ENCODE data around the gene LRBA. TPM values are rescaled to one million over a fixed set of nuclear protein-coding genes. Genes with fewer than 3 reads are reported as not detected.

Gene LRBA
- total and polyA plus RNA-seq, 5 donors from 2014 or later = 23.0 to 95.3 (median 25.4) TPM

DNA sequence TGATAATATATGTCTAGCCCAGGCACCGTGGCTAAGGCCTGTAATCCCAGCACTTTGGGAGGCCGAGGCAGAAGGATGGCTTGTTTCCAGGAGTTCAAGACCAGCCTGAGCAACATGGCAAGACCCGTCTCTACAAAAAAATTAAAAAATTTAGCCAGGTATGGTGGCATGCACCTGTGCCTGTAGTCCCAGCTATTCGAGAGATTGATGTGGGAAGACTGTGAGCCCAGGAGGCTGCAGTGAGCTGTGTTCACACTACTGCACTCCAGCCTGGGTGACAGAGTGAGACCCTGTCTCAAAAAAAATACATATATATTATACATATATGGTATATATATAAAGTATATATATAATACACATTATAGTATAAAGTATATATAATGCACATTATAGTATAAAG, 595.1 kb downstream of the LRBA start:
- no peaks in the 10 kb centered on the region for H3K4me1 ChIP-seq (ENCODE audit: control insufficient read depth, insufficient read depth, low read length, poor library complexity, severe bottlenecking)
- no peak overlapping the region for H3K4me3 Mint-ChIP-seq
- no peaks in the 10 kb centered on the region for H3K9me3 ChIP-seq (ENCODE audit: control insufficient read depth in 2 of 2, low read length in 2 of 2)
- ATAC-seq (ENCODE audit: low read depth in 2 of 2) (no peak), DNase-seq (no peak)
- H3K36me3 Mint-ChIP-seq = peaks cover 27% of the 10 kb centered on the region
- H3K27me3 Mint-ChIP-seq = no peaks in the 10 kb centered on the region
- peaks cover 0 to 2% (median 0%) of the 10 kb centered on the region in 4 donors for H3K4me1 Mint-ChIP-seq
- peaks cover 3% of the 10 kb centered on the region for H3K36me3 ChIP-seq (ENCODE audit: control insufficient read depth, insufficient read depth, low read length)
- no peak overlapping the region for H3K4me3 ChIP-seq (ENCODE audit: low read depth, low read length)
- H3K27me3 ChIP-seq (ENCODE audit: control insufficient read depth, insufficient read depth, low read length) = no peaks in the 10 kb centered on the region
- no peak overlapping the region for H3K27ac Mint-ChIP-seq
- no peaks in the 10 kb centered on the region for H3K9me3 Mint-ChIP-seq
- no peak overlapping the region for H3K27ac ChIP-seq (ENCODE audit: insufficient read depth, low read length, poor library complexity, severe bottlenecking)

DNA sequence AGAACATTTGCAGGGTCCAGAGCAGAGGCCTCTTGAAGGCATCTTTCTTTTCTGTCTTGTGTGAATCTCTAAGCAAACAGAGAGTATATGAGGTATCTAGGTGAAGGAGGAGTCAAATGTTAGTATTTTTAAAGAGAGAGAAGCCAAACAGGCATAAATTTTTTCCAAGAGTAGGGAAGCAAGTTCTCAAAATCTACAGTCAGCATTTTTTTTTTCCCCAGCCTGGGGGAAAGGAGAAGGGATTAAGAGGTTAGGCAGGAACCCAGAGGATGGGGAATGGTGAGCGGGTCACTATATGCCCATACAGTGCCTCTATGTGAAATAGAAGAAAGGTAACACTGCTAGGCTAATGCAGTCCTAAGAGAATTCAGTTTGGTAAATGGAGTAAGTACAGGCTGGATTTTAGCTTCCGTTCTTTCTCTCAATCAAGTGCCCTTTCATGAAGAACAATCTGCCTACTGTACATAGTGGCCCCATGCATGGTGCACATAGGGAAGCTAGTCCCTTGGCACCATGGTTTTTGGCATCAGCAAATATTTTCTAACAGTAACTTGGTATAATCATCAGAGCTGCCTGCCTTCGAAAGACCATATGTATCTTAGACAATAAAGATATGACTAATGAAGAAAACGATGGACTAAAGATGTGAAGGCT, 596.2 kb downstream of the LRBA start:
- Mint-ChIP-seq H3K27ac (no peak overlapping the region), H3K9me3 (no peaks in the 10 kb centered on the region), H3K4me3 (no peak overlapping the region), H3K36me3 (peaks cover 32% of the 10 kb centered on the region), H3K4me1 (peaks cover 0 to 2% (median 0%) of the 10 kb centered on the region in 4 donors), H3K27me3 (no peaks in the 10 kb centered on the region)
- no peaks in the 10 kb centered on the region for H3K9me3 ChIP-seq (ENCODE audit: control insufficient read depth in 2 of 2, low read length in 2 of 2)
- no peak overlapping the region for H3K27ac ChIP-seq (ENCODE audit: insufficient read depth, low read length, poor library complexity, severe bottlenecking)
- peaks cover 5% of the 10 kb centered on the region for H3K36me3 ChIP-seq (ENCODE audit: control insufficient read depth, insufficient read depth, low read length)
- no peak for DNase-seq
- H3K27me3 ChIP-seq (ENCODE audit: control insufficient read depth, insufficient read depth, low read length) = no peaks in the 10 kb centered on the region
- no peak overlapping the region for H3K4me3 ChIP-seq (ENCODE audit: low read depth, low read length)
- ATAC-seq (ENCODE audit: low read depth in 2 of 2) = no peak
- H3K4me1 ChIP-seq (ENCODE audit: control insufficient read depth, insufficient read depth, low read length, poor library complexity, severe bottlenecking) = no peaks in the 10 kb centered on the region

DNA sequence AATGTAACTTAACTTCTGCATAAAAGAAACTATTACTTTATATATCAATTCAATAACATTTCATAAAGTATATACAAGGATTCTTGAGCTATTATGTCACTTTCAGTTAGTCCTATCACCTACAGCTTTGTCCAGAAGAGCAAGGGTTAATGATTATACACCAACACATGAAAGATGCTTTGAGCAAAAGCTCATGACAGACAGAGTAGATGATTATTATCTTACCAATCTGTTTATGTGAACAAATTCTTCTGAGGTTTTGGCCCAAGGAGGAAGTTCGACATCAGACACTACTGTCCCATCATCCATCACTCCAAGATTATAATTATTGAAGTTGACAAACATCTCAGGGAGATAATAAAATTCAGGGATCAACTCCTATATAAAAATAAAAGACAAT, 599.9 kb downstream of the LRBA start:
- no peak overlapping the region for H3K27ac Mint-ChIP-seq

DNA sequence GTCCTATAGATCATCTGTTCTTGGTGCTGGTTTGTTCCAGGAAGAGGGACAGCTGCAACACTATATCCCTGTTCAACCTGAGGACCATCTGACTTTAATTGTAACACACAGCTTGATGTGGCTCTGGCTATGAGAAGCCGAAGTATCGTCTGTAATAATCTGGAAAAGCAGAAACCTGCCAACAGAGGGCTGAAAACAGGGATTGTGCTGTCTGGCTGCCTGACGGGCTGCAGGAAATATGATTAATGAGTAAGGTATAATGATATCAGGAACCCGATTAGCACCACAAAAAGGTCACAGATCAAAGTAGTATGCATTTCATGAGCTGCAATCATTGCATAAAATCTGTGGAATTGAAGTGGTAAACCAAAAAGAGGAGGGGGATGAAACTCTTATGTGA, 603.6 kb downstream of the LRBA start:
- Histone ChIP-seq H3K4me3 (ENCODE audit: low read depth, low read length) (no peak overlapping the region), H3K27me3 (ENCODE audit: control insufficient read depth, insufficient read depth, low read length) (no peaks in the 10 kb centered on the region), H3K4me1 (ENCODE audit: control insufficient read depth, insufficient read depth, low read length, poor library complexity, severe bottlenecking) (no peaks in the 10 kb centered on the region), H3K36me3 (ENCODE audit: control insufficient read depth, insufficient read depth, low read length) (peaks cover 5% of the 10 kb centered on the region), H3K27ac (ENCODE audit: insufficient read depth, low read length, poor library complexity, severe bottlenecking) (no peak overlapping the region), H3K9me3 (ENCODE audit: control insufficient read depth in 2 of 2, low read length in 2 of 2) (no peaks in the 10 kb centered on the region)
- Mint-ChIP-seq H3K27me3 (no peaks in the 10 kb centered on the region), H3K4me1 (peaks cover 0 to 2% (median 0%) of the 10 kb centered on the region in 4 donors), H3K27ac (no peak overlapping the region), H3K9me3 (no peaks in the 10 kb centered on the region), H3K4me3 (no peak overlapping the region), H3K36me3 (peaks cover 36% of the 10 kb centered on the region)
- no peak for DNase-seq
- no peak for ATAC-seq (ENCODE audit: low read depth in 2 of 2)

More for the DNA sequence above, 599.9 kb downstream of the LRBA start:
- Histone ChIP-seq H3K27me3 (ENCODE audit: control insufficient read depth, insufficient read depth, low read length) (no peaks in the 10 kb centered on the region), H3K9me3 (ENCODE audit: control insufficient read depth in 2 of 2, low read length in 2 of 2) (no peaks in the 10 kb centered on the region), H3K4me1 (ENCODE audit: control insufficient read depth, insufficient read depth, low read length, poor library complexity, severe bottlenecking) (no peaks in the 10 kb centered on the region), H3K27ac (ENCODE audit: insufficient read depth, low read length, poor library complexity, severe bottlenecking) (no peak overlapping the region), H3K4me3 (ENCODE audit: low read depth, low read length) (no peak overlapping the region), H3K36me3 (ENCODE audit: control insufficient read depth, insufficient read depth, low read length) (peaks cover 5% of the 10 kb centered on the region)
- H3K36me3 Mint-ChIP-seq = peaks cover 33% of the 10 kb centered on the region
- ATAC-seq (ENCODE audit: low read depth in 2 of 2) = no peak
- no peaks in the 10 kb centered on the region for H3K27me3 Mint-ChIP-seq
- no peaks in the 10 kb centered on the region for H3K9me3 Mint-ChIP-seq
- H3K4me3 Mint-ChIP-seq = no peak overlapping the region
- H3K4me1 Mint-ChIP-seq = peaks cover 0 to 2% (median 0%) of the 10 kb centered on the region in 4 donors
- DNase-seq = no peak

DNA sequence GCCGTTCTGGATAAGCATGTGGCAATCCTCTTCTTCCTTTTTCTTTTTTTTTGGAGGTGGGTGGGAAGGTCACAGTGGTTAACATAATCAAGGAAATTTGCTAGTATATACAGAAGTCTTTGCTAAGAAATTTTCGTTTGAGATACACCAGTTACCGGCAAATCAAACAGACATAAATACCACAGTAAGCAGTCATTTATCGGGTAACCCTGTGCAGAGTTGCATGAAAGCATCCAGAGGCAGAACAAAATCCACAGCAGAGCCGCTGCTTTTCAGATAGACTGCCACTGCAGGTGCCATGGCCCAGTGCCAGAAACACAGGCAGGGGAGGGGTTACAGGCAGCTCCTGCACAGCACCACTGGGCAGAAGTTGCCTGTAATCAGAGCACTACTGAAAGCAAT, 612.2 kb downstream of the LRBA start:
- H3K9me3 ChIP-seq (ENCODE audit: control insufficient read depth in 2 of 2, low read length in 2 of 2) = no peaks in the 10 kb centered on the region
- Mint-ChIP-seq H3K9me3 (no peaks in the 10 kb centered on the region), H3K36me3 (peaks cover 28% of the 10 kb centered on the region), H3K27me3 (no peaks in the 10 kb centered on the region), H3K4me3 (no peak overlapping the region), H3K4me1 (peaks cover 0 to 3% (median 1%) of the 10 kb centered on the region in 4 donors), H3K27ac (no peak overlapping the region)
- no peak overlapping the region for H3K27ac ChIP-seq (ENCODE audit: insufficient read depth, low read length, poor library complexity, severe bottlenecking)
- H3K4me1 ChIP-seq (ENCODE audit: control insufficient read depth, insufficient read depth, low read length, poor library complexity, severe bottlenecking) = no peaks in the 10 kb centered on the region
- H3K36me3 ChIP-seq (ENCODE audit: control insufficient read depth, insufficient read depth, low read length) = peaks cover 2% of the 10 kb centered on the region
- H3K27me3 ChIP-seq (ENCODE audit: control insufficient read depth, insufficient read depth, low read length) = no peaks in the 10 kb centered on the region
- no peak overlapping the region for H3K4me3 ChIP-seq (ENCODE audit: low read depth, low read length)
- no peak for DNase-seq
- no peak for ATAC-seq (ENCODE audit: low read depth in 2 of 2)

DNA sequence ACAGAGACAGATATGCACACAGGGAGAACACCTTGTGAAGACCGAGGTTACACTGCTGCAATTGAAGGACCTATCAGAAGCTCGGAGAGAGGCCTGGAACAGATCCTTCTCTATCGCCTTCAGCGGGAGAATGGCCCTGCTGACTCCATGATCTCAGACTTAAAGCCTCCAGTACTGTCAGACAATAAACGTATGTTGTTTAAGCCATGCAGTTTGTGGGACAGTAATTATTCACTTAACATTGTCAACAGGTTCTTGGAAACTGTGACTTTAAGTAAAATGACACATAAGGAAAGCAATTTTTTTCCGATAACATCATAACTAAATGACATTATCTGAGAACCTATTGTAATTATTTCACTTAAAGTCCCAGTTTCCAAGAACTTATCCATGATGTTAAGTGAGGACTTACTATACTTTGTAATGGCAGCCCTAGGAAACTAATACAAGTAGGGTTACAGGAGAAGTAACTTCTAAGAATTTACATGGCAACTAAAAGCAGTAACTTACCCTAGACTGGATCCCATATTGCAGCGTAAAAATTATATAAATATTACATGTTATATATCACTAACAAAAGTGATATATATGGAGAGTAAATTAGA, 613.9 kb downstream of the LRBA start:
- Histone ChIP-seq H3K27me3 (ENCODE audit: control insufficient read depth, insufficient read depth, low read length) (no peaks in the 10 kb centered on the region), H3K27ac (ENCODE audit: insufficient read depth, low read length, poor library complexity, severe bottlenecking) (no peak overlapping the region), H3K4me1 (ENCODE audit: control insufficient read depth, insufficient read depth, low read length, poor library complexity, severe bottlenecking) (no peaks in the 10 kb centered on the region), H3K36me3 (ENCODE audit: control insufficient read depth, insufficient read depth, low read length) (peaks cover 2% of the 10 kb centered on the region), H3K4me3 (ENCODE audit: low read depth, low read length) (no peak overlapping the region), H3K9me3 (ENCODE audit: control insufficient read depth in 2 of 2, low read length in 2 of 2) (no peaks in the 10 kb centered on the region)
- Mint-ChIP-seq H3K36me3 (peaks cover 23% of the 10 kb centered on the region), H3K27me3 (no peaks in the 10 kb centered on the region), H3K27ac (no peak overlapping the region), H3K4me1 (peaks cover 0 to 3% (median 1%) of the 10 kb centered on the region in 4 donors), H3K9me3 (no peaks in the 10 kb centered on the region), H3K4me3 (no peak overlapping the region)
- DNase-seq = no peak
- ATAC-seq (ENCODE audit: low read depth in 2 of 2) = no peak

DNA sequence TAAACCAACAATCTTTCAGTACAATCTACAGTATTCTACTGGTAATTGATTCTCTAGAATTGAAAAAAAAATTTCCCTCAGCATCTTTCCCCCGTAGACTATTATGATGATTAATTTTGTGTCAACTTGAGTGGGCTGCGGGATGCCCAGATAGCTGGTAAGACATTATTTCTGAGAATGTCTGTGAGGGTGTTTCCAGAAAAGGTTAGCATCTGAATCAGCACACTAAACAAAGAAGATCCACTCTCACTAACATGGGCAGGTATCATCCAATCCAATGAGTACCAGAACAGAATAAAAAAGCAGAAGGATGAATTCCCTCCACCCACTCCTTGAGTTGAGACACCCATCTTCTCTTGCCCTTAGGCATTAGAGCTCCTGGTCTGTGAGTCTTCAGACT, 619.2 kb downstream of the LRBA start:
- H3K9me3 ChIP-seq (ENCODE audit: control insufficient read depth in 2 of 2, low read length in 2 of 2) = peaks cover 0 to 5% of the 10 kb centered on the region in 2 experiments
- H3K4me3 ChIP-seq (ENCODE audit: low read depth, low read length) = no peak overlapping the region
- no peak overlapping the region for H3K27ac Mint-ChIP-seq
- H3K4me1 ChIP-seq (ENCODE audit: control insufficient read depth, insufficient read depth, low read length, poor library complexity, severe bottlenecking) = no peaks in the 10 kb centered on the region
- H3K9me3 Mint-ChIP-seq = peaks cover 0 to 6% (median 1%) of the 10 kb centered on the region in 7 donors
- H3K4me1 Mint-ChIP-seq = peaks cover 0 to 3% (median under 1%) of the 10 kb centered on the region in 4 donors
- H3K27me3 ChIP-seq (ENCODE audit: control insufficient read depth, insufficient read depth, low read length) = no peaks in the 10 kb centered on the region
- H3K36me3 ChIP-seq (ENCODE audit: control insufficient read depth, insufficient read depth, low read length) = peaks cover 6% of the 10 kb centered on the region
- H3K27ac ChIP-seq (ENCODE audit: insufficient read depth, low read length, poor library complexity, severe bottlenecking) = no peak overlapping the region
- H3K27me3 Mint-ChIP-seq = no peaks in the 10 kb centered on the region
- ATAC-seq (ENCODE audit: low read depth in 2 of 2) = no peak
- H3K4me3 Mint-ChIP-seq = no peak overlapping the region
- no peak for DNase-seq
- H3K36me3 Mint-ChIP-seq = peaks cover 31% of the 10 kb centered on the region

DNA sequence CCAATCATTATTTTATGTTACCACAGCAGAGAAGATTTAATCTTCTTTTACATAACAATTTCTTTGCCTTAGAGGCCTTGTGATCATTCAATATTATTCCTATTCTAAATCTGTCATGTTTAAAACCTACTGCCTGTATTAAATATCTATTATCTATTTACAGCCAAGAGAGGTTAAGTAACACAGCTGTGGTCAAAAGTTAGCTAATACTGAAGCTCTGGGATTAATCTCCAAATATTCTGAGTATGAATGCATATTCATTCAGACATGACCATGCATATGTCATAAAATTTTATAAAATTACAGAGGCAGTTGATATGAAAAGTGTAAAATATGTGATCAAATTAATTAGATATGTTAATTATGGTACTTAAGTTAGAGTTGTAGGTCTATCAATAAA, 621.0 kb downstream of the LRBA start:
- H3K27ac Mint-ChIP-seq = no peak overlapping the region
- H3K36me3 Mint-ChIP-seq = peaks cover 33% of the 10 kb centered on the region
- H3K27ac ChIP-seq (ENCODE audit: insufficient read depth, low read length, poor library complexity, severe bottlenecking) = no peak overlapping the region
- peaks cover 8% of the 10 kb centered on the region for H3K36me3 ChIP-seq (ENCODE audit: control insufficient read depth, insufficient read depth, low read length)
- H3K9me3 Mint-ChIP-seq = peaks cover 0 to 6% (median 1%) of the 10 kb centered on the region in 7 donors
- H3K4me3 ChIP-seq (ENCODE audit: low read depth, low read length) = no peak overlapping the region
- DNase-seq = no peak
- H3K4me1 ChIP-seq (ENCODE audit: control insufficient read depth, insufficient read depth, low read length, poor library complexity, severe bottlenecking) = no peaks in the 10 kb centered on the region
- no peak for ATAC-seq (ENCODE audit: low read depth in 2 of 2)
- H3K4me1 Mint-ChIP-seq = peaks cover 0 to 3% (median 1%) of the 10 kb centered on the region in 4 donors
- H3K27me3 Mint-ChIP-seq = no peaks in the 10 kb centered on the region
- H3K27me3 ChIP-seq (ENCODE audit: control insufficient read depth, insufficient read depth, low read length) = no peaks in the 10 kb centered on the region
- H3K9me3 ChIP-seq (ENCODE audit: control insufficient read depth in 2 of 2, low read length in 2 of 2) = peaks cover 0 to 5% of the 10 kb centered on the region in 2 experiments
- no peak overlapping the region for H3K4me3 Mint-ChIP-seq

Measured in CD4-positive, CD25-positive, alpha-beta regulatory T cell (primary cell).